H1 (cell line): ENCODE measurements around the gene ANKH. TPM values are rescaled to one million over a fixed set of nuclear protein-coding genes. Genes with fewer than 3 reads are reported as not detected.

Experiments used
- CTCF ChIA-PET: fragments of 300-600 bp; sonication (Branson Sonifier 250); formaldehyde crosslinking; loops from one replicate; lab custom pipeline; 2021; ENCODE audit not compliant: partially characterized antibody; lab: Charles Lee
- POLR2A ChIA-PET: fragments of 300-600 bp; sonication (Branson Sonifier 250); formaldehyde crosslinking; loops from one replicate; lab custom pipeline; 2021; ENCODE audit warnings: inconsistent platforms; ENCODE audit not compliant: partially characterized antibody; lab: Charles Lee
- DNase-seq, 2 experiments: peaks; one replicate each; pipeline versions ENCODE4 v3.0.0 to v3.0.0-alpha.2; 2010 to 2022; ENCODE audit warnings: low spot score in 2 of 2, low read depth in 1 of 2, mixed read lengths in 1 of 2
- FAIRE-seq: peaks from 2 replicates; lab custom pipeline; 2011; peaks lifted over from hg19 to GRCh38; lab: Jason Lieb, UNC
- H2AFZ ChIP-seq: 2 replicates; pipeline ENCODE4 v1.8.1; 2012; ENCODE audit warnings: low read length, inconsistent platforms
- H2AK5ac ChIP-seq: 2 replicates; pipeline ENCODE4 v1.6.1; 2013; ENCODE audit warnings: low read depth, low read length
- H2BK120ac ChIP-seq: replicated peaks from 2 replicates; pipeline ENCODE3; 2013; ENCODE audit warnings: low read depth, low read length, inconsistent platforms
- H2BK12ac ChIP-seq: 2 replicates; pipeline ENCODE4 v1.6.1; 2013; ENCODE audit warnings: low read depth, low read length
- H2BK15ac ChIP-seq: 2 replicates; pipeline ENCODE4 v1.6.1; 2013; ENCODE audit warnings: low read length
- H2BK20ac ChIP-seq: 2 replicates; pipeline ENCODE4 v1.6.1; 2013; ENCODE audit warnings: low read length
- H2BK5ac ChIP-seq: 2 replicates; pipeline ENCODE4 v1.6.1; 2013; ENCODE audit warnings: low read depth, low read length
- H3K14ac ChIP-seq: 2 replicates; pipeline ENCODE4 v1.6.1; 2013; ENCODE audit warnings: inconsistent platforms; ENCODE audit not compliant: insufficient read length
- H3K18ac ChIP-seq: 2 replicates; pipeline ENCODE4 v1.6.1; 2013; ENCODE audit warnings: low read length; ENCODE audit errors: extremely low read depth
- H3K23ac ChIP-seq: 2 replicates; pipeline ENCODE4 v1.6.1; 2013; ENCODE audit warnings: inconsistent platforms; ENCODE audit not compliant: insufficient read length
- H3K23me2 ChIP-seq: 2 replicates; pipeline ENCODE4 v1.6.1; 2013; ENCODE audit warnings: low read depth, low read length
- H3K27ac ChIP-seq: 2 replicates; pipeline ENCODE4 v1.6.1; 2011; ENCODE audit warnings: low read depth, low read length, inconsistent platforms
- H3K27me3 ChIP-seq, 4 experiments: replicated peaks in 1 of 4; 1 replicate in 1 of 4; 2 replicates in 3 of 4; pipeline versions ENCODE4 v1.6.1 to v1.8.1; 2011 to 2013; ENCODE audit warnings: low read length in 3 of 4, mild to moderate bottlenecking in 3 of 4, inconsistent platforms in 2 of 4, mixed read lengths in 2 of 4, moderate library complexity in 1 of 4; ENCODE audit not compliant: control insufficient read depth in 3 of 4, insufficient read depth in 3 of 4; ENCODE audit errors: extremely low read depth in 1 of 4
- H3K36me3 ChIP-seq, 4 experiments: 2 replicates each; pipeline versions ENCODE4 v1.6.1 to v1.8.1; 2011 to 2013; ENCODE audit warnings: mild to moderate bottlenecking in 4 of 4, low read length in 3 of 4, moderate library complexity in 2 of 4, control low read depth in 1 of 4, inconsistent platforms in 1 of 4; ENCODE audit not compliant: insufficient read depth in 4 of 4, control insufficient read depth in 2 of 4
- H3K4ac ChIP-seq: replicated peaks from 2 replicates; pipeline ENCODE3; 2013; ENCODE audit warnings: low read length, low read depth, mixed read lengths, inconsistent platforms; ENCODE audit not compliant: insufficient read length
- H3K4me1 ChIP-seq, 4 experiments: replicated peaks in 1 of 4; 1 replicate in 1 of 4; 2 replicates in 3 of 4; pipeline versions ENCODE4 v1.6.1 to v1.8.1; 2011 to 2013; ENCODE audit warnings: low read length in 3 of 4, inconsistent platforms in 2 of 4, mixed read lengths in 1 of 4; ENCODE audit not compliant: insufficient read depth in 4 of 4, control insufficient read depth in 3 of 4
- H3K4me2 ChIP-seq, 2 experiments: 2 replicates each; pipeline versions ENCODE4 v1.6.1 to v1.8.1; 2011 to 2013; ENCODE audit warnings: low read depth in 2 of 2, low read length in 2 of 2, control low read depth in 1 of 2, inconsistent platforms in 1 of 2, mild to moderate bottlenecking in 1 of 2; ENCODE audit not compliant: insufficient read depth in 1 of 2
- H3K4me3 ChIP-seq, 4 experiments: fragments of 200-600, 300-600 bp in 1 of 4; sonication (generic), shearing (Covaris generic), sonication (Bioruptor Twin) in 1 of 4; 2 replicates each; pipeline versions ENCODE4 v1.5.1 to v1.8.1; 2011 to 2016; ENCODE audit warnings: low read length in 4 of 4, low read depth in 3 of 4, control low read depth in 2 of 4, inconsistent platforms in 2 of 4, mild to moderate bottlenecking in 2 of 4, mixed read lengths in 1 of 4, moderate library complexity in 1 of 4; ENCODE audit not compliant: insufficient read depth in 2 of 4; ENCODE audit errors: extremely low read depth in 1 of 4
- H3K56ac ChIP-seq: replicated peaks from 2 replicates; pipeline ENCODE3; 2013; ENCODE audit warnings: low read depth, mild to moderate bottlenecking, mixed read lengths, low read length, inconsistent platforms; ENCODE audit not compliant: insufficient read length
- H3K79me1 ChIP-seq: 2 replicates; pipeline ENCODE4 v1.6.1; 2013; ENCODE audit warnings: low read depth, low read length, control low read depth
- H3K79me2 ChIP-seq, 2 experiments: 2 replicates each; pipeline versions ENCODE4 v1.6.1 to v1.8.1; 2012 to 2013; ENCODE audit warnings: low read length in 2 of 2, mild to moderate bottlenecking in 2 of 2, inconsistent platforms in 1 of 2; ENCODE audit not compliant: insufficient read depth in 2 of 2, control insufficient read depth in 1 of 2
- H3K9ac ChIP-seq, 4 experiments: replicated peaks in 1 of 4; 1 replicate in 1 of 4; 2 replicates in 3 of 4; pipeline versions ENCODE4 v1.6.1 to v1.8.1; 2011 to 2013; ENCODE audit warnings: low read depth in 3 of 4, low read length in 3 of 4, control low read depth in 2 of 4, mild to moderate bottlenecking in 2 of 4, moderate library complexity in 2 of 4, inconsistent platforms in 1 of 4; ENCODE audit errors: extremely low read depth in 1 of 4
- H3K9me3 ChIP-seq, 2 experiments: 2 replicates each; pipeline versions ENCODE4 v1.6.1 to v1.8.1; 2012 to 2013; ENCODE audit warnings: mild to moderate bottlenecking in 2 of 2, moderate library complexity in 2 of 2, control low read depth in 1 of 2, inconsistent platforms in 1 of 2, low read depth in 1 of 2, low read length in 1 of 2, mixed read lengths in 1 of 2; ENCODE audit not compliant: insufficient read depth in 2 of 2
- H4K20me1 ChIP-seq, 2 experiments: replicated peaks in 1 of 2; 2 replicates each; pipeline versions ENCODE3 to v1.8.1; 2011 to 2013; ENCODE audit warnings: inconsistent platforms in 2 of 2, low read length in 2 of 2, mild to moderate bottlenecking in 1 of 2; ENCODE audit not compliant: insufficient read depth in 2 of 2, control insufficient read depth in 1 of 2
- H4K5ac ChIP-seq: 2 replicates; pipeline ENCODE4 v1.6.1; 2013; ENCODE audit warnings: low read length, low read depth, mixed read lengths, inconsistent platforms; ENCODE audit not compliant: insufficient read length
- H4K8ac ChIP-seq: 2 replicates; pipeline ENCODE4 v1.8.0; 2013; ENCODE audit warnings: mild to moderate bottlenecking, moderate library complexity, low read length, inconsistent platforms; ENCODE audit not compliant: insufficient read depth; ENCODE audit errors: extremely low read depth
- H4K91ac ChIP-seq: replicated peaks from 2 replicates; pipeline ENCODE3; 2013; ENCODE audit warnings: low read length, mixed read lengths, inconsistent platforms; ENCODE audit not compliant: insufficient read length
- EP300 ChIP-seq, 2 experiments: IDR thresholded peaks; 1 replicate in 1 of 2; 2 replicates in 1 of 2; pipeline ENCODE4 v1.6.1; 2011 to 2012; ENCODE audit warnings: low read depth in 2 of 2, low read length in 2 of 2, mild to moderate bottlenecking in 2 of 2, borderline replicate concordance in 1 of 2, inconsistent platforms in 1 of 2, moderate library complexity in 1 of 2
- FOSL1 ChIP-seq: IDR thresholded peaks from 2 replicates; pipeline ENCODE4 v1.6.1; 2011; ENCODE audit warnings: mild to moderate bottlenecking, low read depth, low read length, moderate library complexity; ENCODE audit not compliant: insufficient read depth
- KDM4A ChIP-seq: IDR thresholded peaks from one replicate; pipeline ENCODE4 v1.7.1; 2012; ENCODE audit warnings: low read depth, mild to moderate bottlenecking, moderate library complexity, low read length, inconsistent platforms; ENCODE audit not compliant: severe bottlenecking
- NANOG ChIP-seq: IDR thresholded peaks from 2 replicates; pipeline ENCODE4 v1.6.1; 2011; ENCODE audit warnings: low read length, low read depth, mild to moderate bottlenecking, inconsistent platforms; ENCODE audit not compliant: insufficient read depth, poor library complexity, severe bottlenecking
- RAD21 ChIP-seq, 2 experiments: IDR thresholded peaks in 1 of 2; conservative IDR thresholded peaks in 1 of 2; 2 replicates each; pipeline ENCODE4 v1.6.1; 2011; ENCODE audit warnings: low read depth in 2 of 2, low read length in 2 of 2, improper control_type of control experiment in 1 of 2, inconsistent platforms in 1 of 2, mild to moderate bottlenecking in 1 of 2, moderate library complexity in 1 of 2
- RNF2 ChIP-seq: fragments of 200-900, 300-1000 bp; sonication (generic); IDR thresholded peaks from 2 replicates; pipeline ENCODE4 v1.7.1; 2016; ENCODE audit warnings: borderline replicate concordance, low read depth, mild to moderate bottlenecking, antibody characterized with exemption, low read length; ENCODE audit not compliant: poor library complexity, severe bottlenecking; ENCODE audit errors: missing control alignments
- SIX5 ChIP-seq: IDR thresholded peaks from 2 replicates; pipeline ENCODE4 v1.6.1; 2011; ENCODE audit warnings: mild to moderate bottlenecking, low read depth, low read length
- TCF12 ChIP-seq: IDR thresholded peaks from 2 replicates; pipeline ENCODE4 v1.6.1; 2011; ENCODE audit warnings: low read depth, mild to moderate bottlenecking, low read length
- WGBS, 2 experiments: shearing (Covaris generic) in 1 of 2; methylation state at CpG; one replicate each; pipeline versions ENCODE4 v1.1.6 to v1.1.7; 2013 to 2015; ENCODE audit warnings: low lambda C conversion rate in 2 of 2, mixed read lengths in 2 of 2, inconsistent platforms in 1 of 2, low coverage in 1 of 2, missing lambda C conversion rate in 1 of 2; ENCODE audit not compliant: insufficient replicate concordance in 2 of 2, insufficient coverage in 1 of 2, insufficient read length in 1 of 2; ENCODE audit errors: extremely low coverage in 1 of 2, missing lambda C conversion rate in 1 of 2; 5-methylcytosine and 5-hydroxymethylcytosine counted together
- polyA plus RNA-seq, 7 experiments: library from polyadenylated mRNA; depleted of rRNA in 3 of 7; stranded (reverse) in 5 of 7; unstranded in 2 of 7; fragments of >200 nt in 5 of 7; fragments of 200-250 nt in 2 of 7; gene quantifications; 1 replicate in 5 of 7; 2 replicates in 1 of 7; 4 replicates in 1 of 7; pipeline versions ENCODE4 v1.2.1 to v1.2.3, GENCODE V29; 2011 to 2013; ENCODE audit warnings: missing spikeins in 2 of 7, mixed read lengths in 2 of 7
- total RNA-seq: library from RNA; stranded (reverse); fragmentation: NEBNext Ultra II Directional; extraction: Animal tissue kit (Norgen Biotek cat#: 25700); gene quantifications from 2 replicates; pipeline ENCODE4 v1.2.1, GENCODE V29; 2021

The ANKH gene
- total and polyA plus RNA-seq, 2 of the 8 experiments (the other 6 are each of a cell fraction or from before 2014, with no cell fraction given): 5.3 to 13.0 TPM

- no peaks in the 10 kb centered on the region for H3K23me2 ChIP-seq
- no peaks in the 10 kb centered on the region for H4K20me1 ChIP-seq
- no peaks in the 10 kb centered on the region for H3K36me3 ChIP-seq
- H3K4me3 ChIP-seq: no peak overlapping the region
- no peak overlapping the region for H2BK20ac ChIP-seq
- DNase-seq: no peak
- H2BK120ac ChIP-seq: no peak overlapping the region
- H3K9me3 ChIP-seq: no peaks in the 10 kb centered on the region
- H3K27me3 ChIP-seq: no peaks in the 10 kb centered on the region
- CTCF ChIA-PET: interaction anchor here (0.7 to 2.3 kb wide), 5 partner anchors 10 to 926 kb away, joined by 3 to 7 read pairs (median 3); no protein-coding TSS in a partner anchor
- no peak overlapping the region for H3K56ac ChIP-seq
- no peak overlapping the region for H4K91ac ChIP-seq
- no peak overlapping the region for H2AK5ac ChIP-seq
- no peak overlapping the region for H3K27ac ChIP-seq
- no peak overlapping the region for H4K5ac ChIP-seq
- no peak overlapping the region for H4K8ac ChIP-seq
- H2BK15ac ChIP-seq: no peak overlapping the region
- H3K14ac ChIP-seq: no peak overlapping the region
- H2BK12ac ChIP-seq: no peak overlapping the region
- no peak overlapping the region for H3K18ac ChIP-seq
- no peaks in the 10 kb centered on the region for H3K79me2 ChIP-seq
- no peak for TF ChIP-seq RAD21 (IDR thresholded peaks at IDR 0.05 in 1 of 2, conservative IDR thresholded peaks at IDR 0.05 in 1 of 2; ENCODE audit: low read depth in 2 of 2, low read length in 2 of 2)
- no peak for TF ChIP-seq FOSL1
- TF ChIP-seq KDM4A: no peak
- no peak for TF ChIP-seq RNF2
- no peak for TF ChIP-seq EP300 (IDR thresholded peaks at IDR 0.05; ENCODE audit: borderline replicate concordance in 1 of 2, low read depth in 2 of 2, low read length in 2 of 2)
- TF ChIP-seq SIX5: no peak
- TF ChIP-seq NANOG: no peak
- TF ChIP-seq TCF12: no peak
- TF ChIP-seq, all 59 proteins: peak for 0
- no peak for FAIRE-seq
- no peak overlapping the region for H3K23ac ChIP-seq
- H3K4me1 ChIP-seq: no peaks in the 10 kb centered on the region
- H2AFZ ChIP-seq: no peak overlapping the region
- H3K4ac ChIP-seq: no peak overlapping the region
- WGBS, 2 experiments: 89% methylated on average over 8 of the region's 8 CpGs; no CpG with 5 or more reads in 1 of the 2 experiments
- H2BK5ac ChIP-seq: no peak overlapping the region
- no peak overlapping the region for H3K9ac ChIP-seq
- no peak overlapping the region for H3K4me2 ChIP-seq
- no peaks in the 10 kb centered on the region for H3K79me1 ChIP-seq
- POLR2A ChIA-PET: no interaction called here
Measured at GRCh38 chr5:14767735-14768507, 103.7 kb downstream of the ANKH start.
